ENCODE measurements around the gene IMP3.
A peak's percentile ranks its signal among the peaks of the same experiment; 100 is the strongest.
"Not testable (repeated sequence)": the region's sequence is repeated elsewhere in the genome, so short reads cannot be mapped to it uniquely, and the experiment has no call there.

The IMP3 gene, protein sequence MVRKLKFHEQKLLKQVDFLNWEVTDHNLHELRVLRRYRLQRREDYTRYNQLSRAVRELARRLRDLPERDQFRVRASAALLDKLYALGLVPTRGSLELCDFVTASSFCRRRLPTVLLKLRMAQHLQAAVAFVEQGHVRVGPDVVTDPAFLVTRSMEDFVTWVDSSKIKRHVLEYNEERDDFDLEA

DNA sequence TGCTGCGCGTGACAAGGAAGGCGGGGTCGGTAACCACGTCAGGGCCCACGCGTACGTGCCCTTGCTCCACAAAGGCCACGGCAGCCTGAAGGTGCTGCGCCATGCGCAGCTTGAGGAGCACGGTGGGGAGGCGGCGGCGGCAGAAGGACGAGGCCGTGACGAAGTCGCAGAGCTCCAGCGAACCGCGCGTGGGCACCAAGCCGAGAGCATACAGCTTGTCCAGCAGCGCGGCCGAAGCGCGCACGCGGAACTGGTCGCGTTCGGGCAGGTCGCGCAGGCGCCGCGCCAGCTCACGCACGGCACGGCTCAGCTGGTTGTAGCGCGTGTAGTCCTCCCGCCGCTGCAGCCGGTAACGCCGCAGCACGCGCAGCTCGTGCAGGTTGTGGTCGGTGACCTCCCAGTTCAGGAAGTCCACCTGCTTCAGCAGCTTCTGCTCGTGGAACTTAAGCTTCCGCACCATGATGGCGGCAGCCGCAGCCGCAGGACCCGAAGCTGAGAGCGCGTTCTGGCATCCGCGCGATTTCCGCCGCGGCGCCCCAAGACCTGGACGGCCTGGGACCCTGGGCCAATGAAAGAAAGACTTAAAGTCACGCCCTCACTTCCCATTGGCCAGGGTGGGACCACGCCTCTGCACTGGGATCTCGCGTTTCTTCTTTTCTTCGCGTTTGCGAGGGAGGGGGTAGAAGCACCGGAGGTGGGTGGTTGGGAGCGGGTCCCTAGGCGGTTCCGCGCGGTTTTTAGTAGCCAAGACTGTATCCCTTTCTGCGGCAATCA lies at the start of gene IMP3:
Gene IMP3, minus strand, starts transcription at position 516 of the 774 bp plus-strand sequence. Its CDS starts 56 bp downstream, at position 460.
- DNase-seq (ENCODE audit: low spot score): peak; percentile 95

DNA sequence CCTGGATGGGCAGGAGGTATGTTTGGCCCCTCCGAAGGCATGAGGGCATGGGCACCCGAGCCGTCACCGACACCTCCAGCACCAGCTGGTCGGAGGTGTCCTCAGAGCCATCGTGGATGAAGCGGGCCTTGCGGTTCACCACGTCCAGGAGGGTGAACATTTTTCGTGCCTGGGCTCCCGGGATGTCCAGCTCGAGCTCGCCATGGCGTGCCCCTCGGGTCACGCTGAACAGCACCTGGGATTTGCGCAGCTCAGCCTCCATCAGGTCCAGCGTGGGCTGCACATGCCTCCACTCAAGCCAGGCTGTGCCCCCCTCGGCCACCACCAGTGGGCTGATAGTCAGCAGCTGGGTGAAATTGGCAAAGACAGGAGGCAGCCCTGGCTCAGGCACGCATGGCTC lies 49.4 kb upstream of the IMP3 start:
- not testable (repeated sequence) for DNase-seq (ENCODE audit: low spot score)

DNA sequence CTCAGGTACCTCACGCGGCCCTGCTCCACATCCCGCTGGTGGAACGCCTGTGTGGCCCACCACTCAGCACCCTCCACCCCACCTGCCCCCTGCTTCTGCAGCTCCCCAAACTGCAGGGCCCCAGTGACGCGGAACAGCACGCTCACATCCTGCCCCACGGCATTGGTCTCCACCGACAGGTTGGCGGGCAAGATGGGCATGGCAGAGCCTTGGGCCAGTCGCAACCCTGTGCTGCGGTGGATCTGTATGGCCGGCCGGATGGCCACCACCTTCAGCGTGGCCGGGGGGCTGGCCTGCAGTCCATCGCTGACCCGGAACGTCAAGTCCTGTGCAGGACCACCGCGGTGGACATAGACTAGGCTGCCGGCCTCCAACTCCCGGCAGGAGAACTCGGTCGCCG lies 48.8 kb upstream of the IMP3 start:
- no peak for DNase-seq (ENCODE audit: low spot score)

DNA sequence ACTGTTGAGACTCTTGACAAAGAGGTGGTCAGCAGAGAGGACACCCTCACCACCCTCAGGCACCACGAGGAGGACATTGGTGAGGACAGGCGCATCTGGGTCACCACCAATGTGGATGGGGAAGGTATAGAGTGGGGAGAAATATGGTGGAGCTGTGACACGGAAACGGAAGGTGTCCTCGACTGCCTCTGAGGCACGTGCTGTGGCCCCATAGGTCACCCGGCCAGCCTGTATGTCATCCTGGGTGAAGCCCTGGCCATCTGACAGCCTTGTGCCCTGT lies 48.2 kb upstream of the IMP3 start:
- no peak for DNase-seq (ENCODE audit: low spot score)

DNA sequence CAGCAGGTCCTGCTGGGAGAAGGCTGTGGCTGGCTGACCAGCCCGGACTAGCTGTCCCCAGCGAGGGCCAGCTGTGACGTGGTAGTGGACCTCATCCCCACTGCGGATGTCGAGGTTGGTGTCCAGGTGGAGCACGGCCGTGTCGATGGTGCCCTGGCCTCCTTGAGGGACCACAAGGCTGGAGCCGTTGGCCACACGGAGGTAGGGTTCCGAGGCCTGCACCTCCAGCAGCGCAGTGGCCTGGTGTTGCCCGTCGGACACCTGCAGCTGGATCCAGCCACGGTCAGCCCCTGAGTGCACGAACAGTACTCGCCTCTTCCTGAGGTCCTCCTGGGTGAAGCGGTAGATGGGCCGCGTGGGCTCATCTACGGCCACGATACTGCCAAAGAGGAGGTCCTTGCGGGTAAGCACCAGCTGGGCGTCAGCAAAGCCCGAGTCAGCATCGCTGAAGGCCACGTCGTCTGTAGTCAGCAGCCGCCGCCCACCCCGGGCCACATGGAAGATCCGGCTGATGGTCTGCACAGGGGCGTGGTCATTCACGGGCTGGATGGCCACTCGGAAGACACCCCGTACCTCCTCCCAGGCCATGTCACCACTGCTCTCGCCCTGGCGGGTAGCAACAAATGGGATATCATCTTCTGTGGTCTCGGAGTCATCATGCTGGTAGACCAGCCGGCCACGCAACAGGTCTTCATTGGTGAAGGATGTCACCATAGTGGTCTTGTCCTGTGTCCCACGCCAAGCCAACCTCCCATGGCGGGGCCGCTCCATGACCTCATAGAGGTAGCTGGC lies 47.7 kb upstream of the IMP3 start:
- no peak for DNase-seq (ENCODE audit: low spot score)

DNA sequence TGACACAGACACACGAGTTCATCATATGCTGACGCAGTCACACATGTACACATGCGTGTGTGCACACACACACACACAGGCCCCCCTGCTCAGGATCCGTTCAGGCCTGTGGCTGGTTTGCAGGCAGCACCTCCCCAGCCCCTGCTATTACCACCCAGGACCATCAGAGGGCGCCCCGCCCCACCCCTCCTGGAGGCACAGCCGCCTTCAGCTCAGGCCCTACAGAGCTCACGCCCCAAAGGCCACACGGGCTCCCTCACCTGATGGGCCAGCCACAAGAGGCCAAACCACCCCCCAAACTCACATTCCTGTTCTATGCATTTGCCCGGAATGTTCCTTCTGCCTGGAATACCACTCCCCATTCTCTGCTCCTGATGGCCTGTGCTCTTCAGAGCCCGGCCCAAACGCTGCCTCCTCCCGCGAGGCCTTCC lies 46.2 kb upstream of the IMP3 start:
- DNase-seq (ENCODE audit: low spot score): peak; percentile 88

DNA sequence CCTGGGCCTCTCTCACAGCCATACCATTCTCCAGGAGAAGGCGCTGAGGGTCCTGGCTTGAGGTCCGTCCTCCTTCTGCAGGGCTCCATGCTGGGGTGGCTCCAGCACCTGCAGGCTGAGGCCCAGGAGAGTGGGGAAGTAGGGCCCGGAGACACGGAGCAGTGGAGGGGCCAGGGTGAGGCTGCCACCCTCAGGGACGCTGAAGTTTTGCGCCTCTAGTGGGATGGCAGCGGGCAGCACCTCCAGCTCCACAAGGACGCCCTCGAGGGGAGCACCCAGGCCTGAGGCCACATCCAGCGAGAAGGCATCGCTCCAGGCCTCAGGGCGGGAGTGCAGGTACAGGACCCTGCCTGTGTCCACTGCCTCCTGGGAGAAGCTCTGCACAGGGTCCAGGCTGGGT lies 45.2 kb upstream of the IMP3 start:
- DNase-seq (ENCODE audit: low spot score): no peak

DNA sequence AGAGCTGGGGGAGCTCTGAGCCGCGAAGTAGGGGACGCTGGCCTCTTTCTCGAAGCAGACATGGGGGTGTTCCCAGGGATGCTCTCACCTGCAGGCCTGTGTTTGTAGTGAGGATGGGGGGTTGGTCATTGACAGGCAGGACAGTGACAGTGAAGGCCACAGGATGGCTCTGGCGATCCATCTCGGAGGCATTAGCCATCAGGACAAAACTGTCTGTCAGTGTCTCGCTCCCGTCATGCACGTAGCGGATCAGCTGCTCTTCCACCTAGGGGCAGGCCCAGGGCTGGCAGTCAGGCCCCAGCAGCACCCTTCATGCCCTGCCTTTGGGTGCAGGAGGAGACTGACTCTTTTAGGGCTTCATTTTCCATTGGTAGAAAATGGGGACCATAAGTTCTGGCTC lies 44.6 kb upstream of the IMP3 start:
- DNase-seq (ENCODE audit: low spot score): no peak

DNA sequence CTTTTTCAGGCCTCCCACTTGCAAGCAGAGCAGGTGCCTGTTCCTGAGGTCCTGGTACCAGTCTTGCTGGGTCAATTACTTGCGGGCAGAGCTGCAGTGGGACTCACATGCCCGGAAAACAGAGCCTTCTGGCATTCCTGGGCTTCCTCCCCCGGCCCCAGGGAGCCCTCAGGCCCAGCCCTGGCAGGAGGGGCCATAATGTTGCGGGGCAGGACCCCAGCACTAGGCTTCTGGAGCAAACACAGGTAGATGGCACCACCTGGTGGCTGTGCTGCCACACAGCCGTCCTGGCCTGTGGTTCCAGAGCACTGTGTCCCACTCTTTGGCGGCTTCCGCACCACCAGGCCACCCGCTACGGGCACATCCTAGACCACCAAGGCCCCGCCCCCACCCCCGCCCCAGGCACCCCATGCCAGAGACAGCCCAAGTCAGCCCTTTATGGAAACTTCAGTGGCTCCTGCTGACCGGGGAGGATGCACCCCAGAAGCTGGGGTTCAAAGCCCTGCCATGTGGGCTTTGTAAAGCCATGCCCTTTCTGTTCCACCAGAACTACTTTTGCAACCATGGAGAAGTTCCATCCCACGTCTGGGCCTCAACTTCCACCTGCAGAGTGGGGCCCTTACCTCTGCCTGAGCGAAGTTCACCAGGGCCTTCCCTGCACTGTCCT lies 43.8 kb upstream of the IMP3 start:
- not testable (repeated sequence) for DNase-seq (ENCODE audit: low spot score)

DNA sequence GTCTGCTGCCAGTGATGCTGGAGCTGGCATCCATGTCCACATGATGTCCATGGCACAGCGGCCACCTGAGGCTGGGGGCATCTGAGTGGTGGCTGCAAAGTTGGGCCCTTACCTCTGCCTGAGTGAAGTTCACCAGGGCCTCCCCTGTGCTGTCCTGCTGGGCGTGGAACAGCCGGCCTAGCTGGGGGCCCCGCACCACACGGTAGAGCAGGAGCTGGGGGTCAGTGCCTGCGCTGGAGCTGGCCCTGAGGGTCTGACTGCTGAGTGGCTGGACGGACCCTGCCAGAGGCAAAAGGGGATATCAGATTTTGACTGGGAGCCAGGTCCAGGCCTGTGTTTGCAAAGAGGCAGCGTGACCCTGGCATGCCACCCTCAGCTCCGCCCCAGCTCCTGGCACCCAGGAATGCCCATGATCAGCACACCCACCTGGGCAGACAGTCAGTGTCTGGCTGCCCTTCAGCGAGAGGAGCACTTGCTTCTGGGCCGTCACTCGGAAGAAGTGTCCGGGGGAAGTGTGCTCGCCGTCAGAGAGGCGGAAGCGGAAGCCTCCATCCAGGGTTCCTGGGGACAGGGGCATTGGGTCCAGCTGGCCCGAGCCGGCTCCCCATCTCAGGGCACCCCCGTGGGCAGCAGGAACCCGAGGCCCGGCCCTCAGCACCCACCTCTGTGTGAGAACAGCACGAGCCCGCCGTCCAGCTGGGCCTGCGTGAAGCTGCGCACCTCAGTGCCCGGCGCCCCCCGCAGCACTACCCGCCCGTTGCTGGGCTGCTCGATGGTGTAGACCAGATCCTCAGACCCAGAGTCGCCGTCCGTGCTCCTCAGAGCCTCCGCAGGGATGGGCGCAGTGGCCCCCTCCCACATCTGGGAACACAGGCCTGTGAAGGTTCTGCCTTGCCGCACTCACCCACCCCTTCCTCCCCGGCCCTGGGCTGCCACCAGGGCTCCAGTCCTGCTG lies 42.4 kb upstream of the IMP3 start:
- DNase-seq (ENCODE audit: low spot score): no peak

DNA sequence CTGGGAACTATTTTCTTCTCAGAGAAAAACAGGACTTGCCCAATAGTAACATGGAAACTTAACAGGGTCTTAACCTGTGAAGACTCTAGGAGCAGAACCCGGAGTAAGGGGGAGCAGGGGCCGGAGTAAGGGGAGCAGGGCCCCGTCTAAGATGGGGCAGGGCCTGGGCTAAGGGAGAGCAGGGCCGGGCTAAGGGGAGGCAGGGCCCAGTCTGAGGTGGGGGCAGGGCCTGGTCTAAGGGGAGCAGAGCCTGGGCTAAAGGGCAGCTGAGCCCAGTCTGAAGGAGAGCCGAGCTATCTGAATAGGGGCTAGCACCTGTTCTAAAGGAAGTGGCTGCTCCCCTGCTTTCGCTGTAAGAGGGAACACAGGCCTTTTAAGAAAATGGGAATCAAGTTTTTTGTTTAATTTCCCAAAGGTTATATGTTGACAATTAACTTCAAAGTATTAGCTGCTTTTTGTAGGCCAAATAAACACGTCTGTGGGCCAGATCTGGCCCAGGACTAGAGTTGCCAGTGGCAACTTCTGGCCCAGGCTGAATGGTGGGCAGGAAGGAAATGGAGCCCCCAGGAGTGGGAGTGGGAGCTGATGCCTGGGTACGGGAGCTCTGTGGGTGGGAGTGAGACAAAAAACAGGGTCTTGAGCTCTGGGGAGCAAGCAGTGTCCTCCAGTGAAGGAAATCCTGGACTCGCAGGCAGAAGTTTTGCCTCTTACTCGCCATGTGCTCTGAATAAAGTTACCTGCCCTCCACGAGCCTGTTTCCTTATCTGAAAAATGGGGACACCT lies 40.2 kb upstream of the IMP3 start:
- DNase-seq (ENCODE audit: low spot score): no peak

DNA sequence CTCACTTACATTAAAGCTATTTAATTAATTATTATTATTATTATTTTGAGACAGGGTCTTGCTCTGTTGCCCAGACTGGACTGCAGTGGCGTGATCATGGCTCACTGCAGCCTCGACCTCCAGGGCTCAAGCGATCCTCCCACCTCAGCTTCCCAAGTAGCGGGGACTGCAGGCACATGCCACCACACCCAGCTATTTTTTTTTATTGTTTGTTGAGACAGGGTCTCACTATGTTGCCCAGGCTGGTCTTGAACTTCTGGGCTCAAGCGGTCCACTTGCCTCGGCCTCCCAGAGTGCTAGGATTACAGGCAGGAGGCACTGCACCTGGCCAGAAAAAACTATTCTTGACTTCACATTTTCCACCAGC lies 38.3 kb upstream of the IMP3 start:
- not testable (repeated sequence) for DNase-seq (ENCODE audit: low spot score)

DNA sequence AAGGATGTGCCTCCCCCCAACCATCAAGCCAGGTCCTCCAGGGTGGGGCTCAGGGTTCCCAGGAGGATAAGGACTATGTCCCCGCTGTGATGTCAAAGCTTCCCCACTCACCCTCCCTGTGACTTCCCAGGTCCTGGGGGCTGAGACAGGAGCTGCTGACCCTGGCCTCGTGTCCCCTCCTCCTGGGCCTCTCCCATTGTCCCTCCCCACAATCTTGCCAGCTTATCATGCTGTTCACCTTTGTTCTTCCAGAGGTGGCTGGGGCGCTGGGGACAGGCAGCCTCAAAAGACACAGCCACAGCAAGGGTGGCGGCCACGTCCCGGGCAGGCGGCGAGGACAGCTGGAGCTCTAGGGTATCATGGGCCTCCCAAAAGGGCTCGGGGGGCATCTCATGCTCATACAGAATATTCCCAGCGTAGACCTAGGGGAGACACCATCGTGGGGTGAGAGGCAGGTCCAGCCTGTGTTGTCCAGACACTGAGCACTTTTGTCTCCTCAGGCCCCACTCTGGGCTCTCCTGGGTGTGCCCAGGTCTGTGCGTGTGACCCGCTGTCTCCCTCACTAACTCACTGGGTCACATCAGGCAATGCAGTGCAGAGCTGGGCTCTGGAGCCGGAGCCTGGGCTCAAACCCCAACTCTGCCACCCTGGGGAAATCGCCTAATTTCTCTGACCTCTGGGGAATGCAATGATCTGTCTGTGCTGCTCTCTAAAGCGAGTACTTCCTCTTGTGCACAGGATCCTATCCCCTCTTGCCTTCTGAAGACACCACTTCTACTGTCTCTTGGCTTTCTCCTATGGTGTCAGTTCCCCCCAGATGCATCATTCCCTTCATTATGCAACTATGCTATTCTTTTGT lies 37.7 kb upstream of the IMP3 start:
- no peak for DNase-seq (ENCODE audit: low spot score)

DNA sequence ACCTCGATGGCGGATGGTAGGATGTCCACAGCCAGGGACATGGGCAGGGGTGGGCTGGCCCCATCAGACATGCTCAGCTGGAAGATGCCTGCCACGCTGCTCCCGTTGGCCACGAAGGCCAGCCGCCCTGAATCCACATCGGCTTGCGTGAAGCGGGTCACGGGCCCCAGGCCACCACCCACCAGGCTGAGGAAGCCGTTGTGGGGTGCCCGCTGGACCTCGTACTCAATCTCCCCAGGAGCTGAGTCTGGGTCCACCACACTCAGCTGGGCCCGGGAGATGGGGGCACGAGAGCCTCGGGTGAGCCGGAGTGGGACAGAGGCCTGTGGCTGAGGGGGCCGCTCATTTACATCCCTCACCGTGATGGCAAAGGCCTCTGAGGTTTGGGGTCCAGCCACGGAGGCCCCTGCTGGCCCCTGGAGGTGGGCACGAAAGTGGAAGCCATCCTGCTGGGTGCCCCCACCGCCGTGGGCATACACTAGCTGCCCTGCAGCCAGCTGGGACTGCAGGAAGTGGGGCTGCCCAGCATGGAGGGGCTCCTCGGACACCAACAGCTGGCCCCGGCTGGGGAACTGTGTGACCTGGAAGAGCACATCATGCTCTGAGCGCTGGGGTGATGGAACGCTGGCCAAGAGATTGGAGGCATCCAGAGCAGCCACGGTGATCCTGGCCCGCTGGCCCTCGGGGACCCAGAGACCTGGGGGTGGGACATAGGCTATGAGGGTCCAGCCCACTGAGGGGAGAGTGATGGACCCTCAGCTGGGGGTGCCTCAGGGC lies 36.9 kb upstream of the IMP3 start:
- DNase-seq (ENCODE audit: low spot score): no peak

DNA sequence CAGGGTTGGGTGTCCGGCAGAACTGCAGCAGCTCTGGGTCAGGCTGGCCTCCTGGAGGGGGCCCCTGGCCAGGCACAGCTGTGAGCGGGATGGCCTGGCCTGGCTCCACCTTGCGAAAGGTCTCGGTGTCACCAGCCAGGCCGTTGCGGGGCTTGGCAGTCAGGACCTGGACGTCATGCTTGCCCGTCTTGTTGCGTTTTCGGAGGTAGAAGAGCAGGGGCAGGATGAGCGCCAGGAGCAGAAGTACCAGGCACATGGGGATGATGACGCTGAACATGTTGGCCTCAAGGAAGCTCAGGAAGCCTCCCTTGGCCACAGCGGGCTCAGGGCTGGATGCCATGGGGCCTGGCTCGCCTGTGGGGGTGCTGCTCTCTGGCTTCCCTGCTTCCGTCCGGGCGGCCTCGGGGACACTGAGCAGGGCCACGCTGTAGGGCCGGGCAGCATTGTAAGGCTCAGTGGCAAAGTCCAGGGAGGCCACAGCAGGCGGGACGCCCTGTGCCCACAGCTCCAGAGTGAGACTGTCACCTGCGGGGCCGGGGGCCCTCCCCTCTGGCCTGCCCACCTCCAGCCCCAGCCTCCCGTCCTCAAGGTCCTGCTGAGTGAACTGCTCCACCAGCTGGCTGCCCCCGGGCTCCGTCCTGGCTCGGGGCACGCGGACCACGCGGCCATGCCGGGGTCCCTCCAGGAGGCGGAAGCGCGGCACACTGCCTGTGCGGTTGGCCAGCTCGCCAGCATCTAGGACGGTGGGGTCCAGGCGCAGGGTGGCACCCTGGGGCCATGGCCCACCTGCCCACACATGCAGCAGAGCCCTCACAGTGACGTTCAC lies 35.8 kb upstream of the IMP3 start:
- no peak for DNase-seq (ENCODE audit: low spot score)

DNA sequence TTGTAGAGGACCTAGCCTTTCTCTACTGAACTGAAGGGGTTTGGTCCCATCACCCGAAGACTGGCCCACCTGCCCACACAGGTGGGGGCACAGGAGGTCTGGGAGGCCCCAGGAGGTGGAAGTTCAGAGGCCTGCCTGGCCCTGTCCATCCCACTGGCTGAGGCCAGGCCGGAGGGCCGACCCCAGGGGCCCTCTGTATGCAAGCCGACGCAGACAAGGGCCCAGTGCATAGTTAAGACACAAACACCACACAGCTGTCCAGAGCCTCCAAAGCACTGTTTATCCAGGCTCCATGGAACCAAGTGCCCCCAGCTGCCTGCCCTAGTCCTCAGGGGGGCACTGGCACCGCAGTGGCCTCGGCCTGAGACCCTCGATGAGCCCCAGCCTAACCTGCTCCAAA lies 34.3 kb upstream of the IMP3 start:
- no peak for DNase-seq (ENCODE audit: low spot score)

DNA sequence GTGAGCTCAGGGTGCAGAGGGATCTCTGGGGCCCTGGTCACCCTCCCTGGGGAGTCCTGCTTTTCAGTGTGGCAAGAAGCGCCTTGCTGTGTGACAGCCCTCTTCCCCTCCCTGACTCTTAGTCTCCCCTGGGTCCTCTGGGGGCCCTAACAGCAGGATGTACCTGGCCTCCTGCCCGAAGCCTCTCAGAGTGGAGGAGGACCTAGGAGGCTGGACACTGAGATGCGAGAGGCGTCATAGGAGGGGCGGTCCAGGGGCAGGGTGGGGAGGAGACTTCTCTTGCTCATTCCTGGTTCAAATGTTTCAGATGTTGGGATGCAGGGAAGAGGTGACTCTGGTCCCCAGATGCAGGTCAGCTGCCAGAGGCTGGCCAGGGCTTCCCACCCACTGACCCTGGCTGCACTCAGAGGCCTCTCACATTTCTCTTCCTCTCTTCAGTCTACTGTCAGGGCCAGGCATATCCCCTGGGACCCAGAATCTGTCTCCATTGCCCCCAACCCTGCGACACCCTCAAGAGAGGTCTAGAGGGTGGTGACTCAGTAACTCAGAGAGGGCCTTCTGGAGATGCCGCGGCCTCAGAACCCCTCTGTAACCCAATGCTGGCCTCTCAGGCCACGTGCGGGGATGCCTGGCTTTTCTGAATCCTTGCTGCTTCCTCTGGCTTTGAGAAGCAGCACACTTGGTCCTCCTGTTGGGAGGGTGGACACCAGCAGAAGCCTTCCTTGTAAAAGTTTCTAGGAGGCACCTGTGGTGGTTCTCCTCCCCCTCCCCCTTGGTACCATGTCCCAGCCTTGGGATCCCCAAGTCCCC lies 33.6 kb upstream of the IMP3 start:
- DNase-seq (ENCODE audit: low spot score): peak; percentile 86
